ENCODE results near the gene COX8C. TPM values are rescaled to one million over a fixed set of nuclear protein-coding genes. Genes with fewer than 3 reads are reported as not detected.
A peak's percentile ranks its signal among the peaks of the same experiment; 100 is the strongest.

The COX8C gene
- polyA plus RNA-seq, 3 donors: not detected

- no peak overlapping the region for H3K4me2 ChIP-seq (replicated peaks; ENCODE audit: extremely low read depth, low read length, poor library complexity, severe bottlenecking)
- Mint-ChIP-seq H3K36me3 (no peaks in the 10 kb centered on the region), H3K4me3 (no peak overlapping the region), H3K27ac (peak overlapping the region in 3 of 7 donors; percentile 6 to 47 (median 27)), H3K4me1 (peaks cover 15% of the 10 kb centered on the region), H3K27me3 (ENCODE audit: low read depth in 3 of 3) (peaks cover 0 to 6% (median 3%) of the 10 kb centered on the region in 3 donors), H3K9me3 (peaks cover 0 to 11% (median 6%) of the 10 kb centered on the region in 7 donors)
- TF ChIP-seq, protein P1, sequence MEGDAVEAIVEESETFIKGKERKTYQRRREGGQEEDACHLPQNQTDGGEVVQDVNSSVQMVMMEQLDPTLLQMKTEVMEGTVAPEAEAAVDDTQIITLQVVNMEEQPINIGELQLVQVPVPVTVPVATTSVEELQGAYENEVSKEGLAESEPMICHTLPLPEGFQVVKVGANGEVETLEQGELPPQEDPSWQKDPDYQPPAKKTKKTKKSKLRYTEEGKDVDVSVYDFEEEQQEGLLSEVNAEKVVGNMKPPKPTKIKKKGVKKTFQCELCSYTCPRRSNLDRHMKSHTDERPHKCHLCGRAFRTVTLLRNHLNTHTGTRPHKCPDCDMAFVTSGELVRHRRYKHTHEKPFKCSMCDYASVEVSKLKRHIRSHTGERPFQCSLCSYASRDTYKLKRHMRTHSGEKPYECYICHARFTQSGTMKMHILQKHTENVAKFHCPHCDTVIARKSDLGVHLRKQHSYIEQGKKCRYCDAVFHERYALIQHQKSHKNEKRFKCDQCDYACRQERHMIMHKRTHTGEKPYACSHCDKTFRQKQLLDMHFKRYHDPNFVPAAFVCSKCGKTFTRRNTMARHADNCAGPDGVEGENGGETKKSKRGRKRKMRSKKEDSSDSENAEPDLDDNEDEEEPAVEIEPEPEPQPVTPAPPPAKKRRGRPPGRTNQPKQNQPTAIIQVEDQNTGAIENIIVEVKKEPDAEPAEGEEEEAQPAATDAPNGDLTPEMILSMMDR (IDR thresholded peaks at IDR 0.05): no peak
- peaks cover 7 to 11% of the 10 kb centered on the region in 2 donors for H3K4me1 ChIP-seq (ENCODE audit: control insufficient read depth in 1 of 2, insufficient read depth in 2 of 2, low read length in 2 of 2)
- H3K4me3 ChIP-seq (replicated peaks in 1 of 3; ENCODE audit: low read depth in 2 of 3, low read length in 3 of 3): no peak overlapping the region
- H3K9ac ChIP-seq (ENCODE audit: insufficient read depth, low read length, poor library complexity, severe bottlenecking): no peak overlapping the region
- H4K20me1 ChIP-seq (ENCODE audit: insufficient read depth, low read length): no peaks in the 10 kb centered on the region
- intact Hi-C loops (cut with micrococcal nuclease): no loop called here
- H3K27ac ChIP-seq (ENCODE audit: low read depth in 1 of 2, low read length in 2 of 2): no peak overlapping the region
- no peaks in the 10 kb centered on the region for H3K9me3 ChIP-seq (replicated peaks in 1 of 2; ENCODE audit: control insufficient read depth in 1 of 2, insufficient read depth in 1 of 2, low read length in 2 of 2)
- no peaks in the 10 kb centered on the region for H3K36me3 ChIP-seq (replicated peaks in 1 of 2; ENCODE audit: control insufficient read depth in 1 of 2, insufficient read depth in 2 of 2, low read length in 2 of 2)
- no peaks in the 10 kb centered on the region for H3K27me3 ChIP-seq (ENCODE audit: control insufficient read depth in 2 of 2, insufficient read depth in 2 of 2, low read length in 2 of 2)
- H2AFZ ChIP-seq (ENCODE audit: insufficient read depth, low read depth, low read length, poor library complexity, severe bottlenecking): no peak overlapping the region
- peak; percentile 60 to 92 (median 66) for DNase-seq
- 0% methylated on average over 4 of the region's 6 CpGs for WGBS (ENCODE audit: insufficient coverage)
- no peaks in the 10 kb centered on the region for H3K79me2 ChIP-seq (ENCODE audit: insufficient read depth, low read length)
These were observed 28.7 kb downstream of the COX8C start for GRCh38 chr14:93375673-93376156.

- Histone ChIP-seq H4K20me1 (ENCODE audit: insufficient read depth, low read length) (no peaks in the 10 kb centered on the region), H3K9ac (ENCODE audit: insufficient read depth, low read length, poor library complexity, severe bottlenecking) (no peak overlapping the region), H3K9me3 (replicated peaks in 1 of 2; ENCODE audit: control insufficient read depth in 1 of 2, insufficient read depth in 1 of 2, low read length in 2 of 2) (no peaks in the 10 kb centered on the region), H3K36me3 (replicated peaks in 1 of 2; ENCODE audit: control insufficient read depth in 1 of 2, insufficient read depth in 2 of 2, low read length in 2 of 2) (no peaks in the 10 kb centered on the region), H2AFZ (ENCODE audit: insufficient read depth, low read depth, low read length, poor library complexity, severe bottlenecking) (no peak overlapping the region), H3K79me2 (ENCODE audit: insufficient read depth, low read length) (no peaks in the 10 kb centered on the region), H3K27me3 (ENCODE audit: control insufficient read depth in 2 of 2, insufficient read depth in 2 of 2, low read length in 2 of 2) (no peaks in the 10 kb centered on the region), H3K4me3 (replicated peaks in 1 of 3; ENCODE audit: low read depth in 2 of 3, low read length in 3 of 3) (no peak overlapping the region), H3K4me1 (ENCODE audit: control insufficient read depth in 1 of 2, insufficient read depth in 2 of 2, low read length in 2 of 2) (peaks cover 7 to 11% of the 10 kb centered on the region in 2 donors), H3K27ac (ENCODE audit: low read depth in 1 of 2, low read length in 2 of 2) (no peak overlapping the region), H3K4me2 (replicated peaks; ENCODE audit: extremely low read depth, low read length, poor library complexity, severe bottlenecking) (no peak overlapping the region)
- H3K4me3 Mint-ChIP-seq: no peak overlapping the region
- peaks cover 4 to 7% (median 7%) of the 10 kb centered on the region in 3 donors for H3K27me3 Mint-ChIP-seq (ENCODE audit: low read depth in 3 of 3)
- WGBS (ENCODE audit: insufficient coverage): no CpG with 5 or more reads among the region's 1 CpG
- H3K36me3 Mint-ChIP-seq: no peaks in the 10 kb centered on the region
- intact Hi-C loops (cut with micrococcal nuclease): no loop called here
- peak overlapping the region in 1 of 7 donors; percentile 50 for H3K27ac Mint-ChIP-seq
- TF ChIP-seq, protein P1 (IDR thresholded peaks at IDR 0.05): no peak
- peaks cover 14% of the 10 kb centered on the region for H3K4me1 Mint-ChIP-seq
- DNase-seq: peak; percentile 33 to 71 (median 35)
- H3K9me3 Mint-ChIP-seq: peaks cover 2 to 8% (median 6%) of the 10 kb centered on the region in 7 donors
These were observed 32.8 kb downstream of the COX8C start for GRCh38 chr14:93379831-93380230.
